WTC11 (cell line): Measurements from ENCODE around the gene P2RY12.

Experiments used
- AFF4 ChIP-seq: sonication (generic); formaldehyde crosslinking; IDR thresholded peaks from 2 replicates; pipeline ENCODE4 v1.8.1; 2023; ENCODE audit warnings: mild to moderate bottlenecking, missing genetic modification reagents, borderline replicate concordance
- ATF2 ChIP-seq: sonication (generic); formaldehyde crosslinking; IDR thresholded peaks from 2 replicates; pipeline ENCODE4 v1.8.1; 2022; ENCODE audit warnings: low read depth, missing genetic modification reagents, borderline replicate concordance
- ATF6 ChIP-seq: sonication (generic); formaldehyde crosslinking; IDR thresholded peaks from 2 replicates; pipeline ENCODE4 v1.8.1; 2023; ENCODE audit warnings: mild to moderate bottlenecking, missing genetic modification reagents
- CTCF ChIP-seq: fragments of 200-600 bp; IDR thresholded peaks from 2 replicates; pipeline ENCODE4 v1.8.0; 2022; ENCODE audit warnings: antibody characterized with exemption
- E2F4 ChIP-seq: sonication (generic); formaldehyde crosslinking; IDR thresholded peaks from 2 replicates; pipeline ENCODE4 v1.8.1; 2022; ENCODE audit warnings: low read depth, mild to moderate bottlenecking, moderate library complexity, missing genetic modification reagents, borderline replicate concordance
- ELF4 ChIP-seq: sonication (generic); formaldehyde crosslinking; IDR thresholded peaks from 2 replicates; pipeline ENCODE4 v1.8.1; 2022; ENCODE audit warnings: low read depth, mild to moderate bottlenecking, moderate library complexity, missing genetic modification reagents
- FOXJ3 ChIP-seq: sonication (generic); formaldehyde crosslinking; IDR thresholded peaks from 2 replicates; pipeline ENCODE4 v1.9.0; 2021; ENCODE audit warnings: missing genetic modification reagents, mild to moderate bottlenecking, borderline replicate concordance
- FOXP4 ChIP-seq: sonication (generic); formaldehyde crosslinking; IDR thresholded peaks from 2 replicates; pipeline ENCODE4 v1.8.0; 2022; ENCODE audit warnings: mild to moderate bottlenecking, missing genetic modification reagents
- GABPB1 ChIP-seq: sonication (generic); formaldehyde crosslinking; IDR thresholded peaks from 2 replicates; pipeline ENCODE4 v1.8.1; 2023; ENCODE audit warnings: mild to moderate bottlenecking, missing genetic modification reagents
- MAX ChIP-seq: sonication (generic); formaldehyde crosslinking; IDR thresholded peaks from 2 replicates; pipeline ENCODE4 v1.8.0; 2022; ENCODE audit warnings: mild to moderate bottlenecking, missing genetic modification reagents
- SMAD3 ChIP-seq: sonication (generic); formaldehyde crosslinking; IDR thresholded peaks from 2 replicates; pipeline ENCODE4 v1.8.0; 2022; ENCODE audit warnings: missing genetic modification reagents, mild to moderate bottlenecking, borderline replicate concordance
- SP1 ChIP-seq: sonication (generic); formaldehyde crosslinking; conservative IDR thresholded peaks from 2 replicates; pipeline ENCODE4 v1.8.1; 2022; ENCODE audit warnings: missing genetic modification reagents
- ZNF121 ChIP-seq: sonication (generic); formaldehyde crosslinking; IDR thresholded peaks from 2 replicates; pipeline ENCODE4 v1.8.0; 2023; ENCODE audit warnings: missing genetic modification reagents
- ZNF532 ChIP-seq: fragments of 250-450 bp; sonication (Bioruptor Pico); IDR thresholded peaks from 2 replicates; pipeline ENCODE4 v1.9.0; 2021; ENCODE audit warnings: mild to moderate bottlenecking, borderline replicate concordance

- TF ChIP-seq CTCF: no peak
- TF ChIP-seq SP1 (CRISPR knock-in tag): no peak
- no peak for TF ChIP-seq ZNF121 (CRISPR knock-in tag)
- no peak for TF ChIP-seq FOXJ3 (CRISPR knock-in tag)
- TF ChIP-seq ATF2 (CRISPR knock-in tag): no peak
- TF ChIP-seq FOXP4 (CRISPR knock-in tag): no peak
- no peak for TF ChIP-seq SMAD3 (CRISPR knock-in tag)
- no peak for TF ChIP-seq ZNF532
- TF ChIP-seq ATF6: no peak
- no peak for TF ChIP-seq AFF4 (CRISPR knock-in tag)
- TF ChIP-seq ELF4 (CRISPR knock-in tag): no peak
- TF ChIP-seq E2F4: no peak
- TF ChIP-seq GABPB1 (CRISPR knock-in tag): no peak
- no peak for TF ChIP-seq MAX (CRISPR knock-in tag)
Observed at GRCh38 chr3:151383111-151383510, 1.4 kb downstream of the P2RY12 start.
